Lower leg skin (tissue), 4 donors: Measurements from ENCODE around the gene GPC5. TPM values are rescaled to one million over a fixed set of nuclear protein-coding genes. Genes with fewer than 3 reads are reported as not detected.

Experiments
- DNase-seq, 2 donors: peaks; one replicate each; pipeline ENCODE4 v3.0.0-alpha.2; 2019; ENCODE audit warnings: low spot score in 2 of 2
- H3K4me3 ChIP-seq: fragments of 200-600 bp; sonication (generic); 2 replicates; pipeline ENCODE4 v1.5.1; 2017; ENCODE audit warnings: mild to moderate bottlenecking, low read depth; ENCODE audit not compliant: poor library complexity, severe bottlenecking
- CTCF ChIP-seq, 3 donors: fragments of 450-650 bp; IDR thresholded peaks; one replicate each; pipeline ENCODE4 v1.5.1; 2016; ENCODE audit warnings: antibody characterized with exemption in 3 of 3, mild to moderate bottlenecking in 3 of 3, moderate library complexity in 2 of 3
- POLR2A ChIP-seq, 2 donors: fragments of 450-650 bp; IDR thresholded peaks; one replicate each; pipeline ENCODE4 v1.6.1; 2016 to 2017; ENCODE audit warnings: antibody characterized with exemption in 2 of 2, mild to moderate bottlenecking in 1 of 2, moderate library complexity in 1 of 2
- WGBS, 2 donors: methylation state at CpG; one replicate each; pipeline ENCODE4 v1.1.5; 2018; 5-methylcytosine and 5-hydroxymethylcytosine counted together
- intact Hi-C: fragments of 100-400 bp; cut with DNase I; formaldehyde crosslinking; loops from one replicate; pipeline ENCODE4 v1.15.0; 2023; ENCODE audit warnings: low total_unique reads
- total RNA-seq, 4 donors: library from RNA; depleted of rRNA; stranded (reverse); fragments of >200 nt; gene quantifications; one replicate each; pipeline ENCODE4 v1.1.0, GENCODE V29; 2016

The GPC5 gene
- total RNA-seq, 4 donors from 2014 or later: 0.46 to 1.3 (median 0.82) TPM

DNA sequence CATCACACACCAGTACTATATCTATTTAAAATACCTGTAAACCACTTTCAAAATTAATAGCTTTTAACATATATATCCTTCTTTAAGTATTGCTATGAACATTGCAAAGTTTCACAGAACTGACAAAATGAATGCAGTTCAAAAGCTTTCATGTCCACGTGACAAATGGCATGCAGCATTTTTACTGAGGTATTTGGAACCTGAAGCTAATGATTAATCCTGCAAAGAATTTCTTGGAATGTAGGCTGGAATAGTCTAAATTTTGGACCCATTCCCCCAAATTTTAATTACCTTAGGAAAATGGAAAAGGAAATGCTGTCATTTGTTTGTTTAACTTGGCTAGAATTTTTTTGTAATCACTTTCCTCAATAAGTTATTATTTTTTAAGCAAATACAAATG is 1404.4 kb downstream of the GPC5 start:
- TF ChIP-seq CTCF (IDR thresholded peaks at IDR 0.05) (no peak), POLR2A (IDR thresholded peaks at IDR 0.05) (no peak)
- intact Hi-C loops: no loop called here
- DNase-seq: no peak
- 26 to 28% methylated on average over 1 of the region's 1 CpG for WGBS, 2 donors
- no peak overlapping the region for H3K4me3 ChIP-seq

DNA sequence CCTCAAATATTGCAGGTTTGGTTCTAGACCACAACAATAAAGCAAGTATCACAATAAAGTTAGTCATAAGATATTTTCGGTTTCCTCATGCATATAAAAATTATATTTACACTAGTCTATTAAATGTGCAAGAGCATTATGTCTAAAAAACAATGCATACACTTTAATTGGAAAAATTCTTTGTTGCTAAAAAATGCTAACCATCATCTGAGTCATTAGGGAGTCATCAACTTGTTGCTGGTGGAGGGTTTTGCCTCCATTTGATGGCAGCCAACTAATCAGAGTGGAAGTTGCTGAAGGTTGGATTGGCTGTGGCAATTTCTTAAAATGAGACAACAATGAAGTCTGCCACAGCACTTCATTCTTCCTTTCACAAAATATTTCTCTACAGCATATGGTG is 1405.9 kb downstream of the GPC5 start:
- no peak for TF ChIP-seq CTCF (IDR thresholded peaks at IDR 0.05)
- no peak for TF ChIP-seq POLR2A (IDR thresholded peaks at IDR 0.05)
- WGBS, 2 donors: 85 to 91% methylated on average over 1 of the region's 1 CpG
- H3K4me3 ChIP-seq: no peak overlapping the region
- intact Hi-C loops: no loop called here
- DNase-seq: no peak

DNA sequence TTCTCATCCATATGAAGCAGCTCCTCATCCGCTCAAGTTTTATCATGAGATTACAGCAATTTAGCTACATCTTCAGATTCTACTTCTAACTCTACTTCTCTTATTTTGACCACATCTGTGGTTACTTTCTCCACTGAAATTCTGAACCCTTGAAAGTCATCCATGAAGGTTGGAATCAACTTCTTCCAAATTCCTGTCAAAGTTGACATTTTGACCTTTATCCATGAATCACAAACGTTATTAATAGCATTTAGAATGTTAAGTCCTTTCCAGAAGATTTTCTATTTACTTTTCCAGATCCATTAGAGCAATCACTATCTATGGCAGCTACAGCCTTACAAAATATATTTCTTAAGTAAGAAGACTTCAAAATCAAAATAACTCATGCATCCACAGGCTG is 1406.5 kb downstream of the GPC5 start:
- DNase-seq: no peak
- intact Hi-C loops: no loop called here
- no peak overlapping the region for H3K4me3 ChIP-seq
- WGBS, 2 donors: 40 to 64% methylated on average over 2 of the region's 2 CpGs
- TF ChIP-seq CTCF (IDR thresholded peaks at IDR 0.05) (no peak), POLR2A (IDR thresholded peaks at IDR 0.05) (no peak)

- H3K4me3 ChIP-seq: no peak overlapping the region
- DNase-seq: no peak
- TF ChIP-seq POLR2A (IDR thresholded peaks at IDR 0.05): no peak
- TF ChIP-seq CTCF (IDR thresholded peaks at IDR 0.05): no peak
- intact Hi-C loops: no loop called here
Observed at GRCh38 chr13:92805766-92806165, 1407.3 kb downstream of the GPC5 start.

DNA sequence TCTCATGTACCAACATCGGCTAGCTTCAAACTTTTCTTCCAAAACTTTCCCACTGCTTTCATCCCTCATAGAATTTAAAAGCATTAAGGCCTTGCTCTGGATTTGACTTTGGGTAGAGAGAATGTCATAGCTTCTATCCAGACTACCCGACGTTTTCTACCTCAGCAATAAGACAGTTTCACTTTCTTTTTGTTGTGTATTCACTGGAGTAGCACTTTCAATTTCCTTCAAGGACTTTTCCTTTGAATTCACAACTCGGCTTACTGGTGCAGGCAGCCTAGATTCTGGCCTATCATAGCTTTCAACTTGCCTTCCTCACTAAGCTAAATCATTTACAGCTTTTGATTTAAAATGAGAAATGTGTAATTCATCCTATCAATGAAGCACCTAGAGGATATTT is 1407.8 kb downstream of the GPC5 start:
- intact Hi-C loops: no loop called here
- no peak for DNase-seq
- no peak overlapping the region for H3K4me3 ChIP-seq
- TF ChIP-seq POLR2A (IDR thresholded peaks at IDR 0.05) (no peak), CTCF (IDR thresholded peaks at IDR 0.05) (no peak)
- 40 to 47% methylated on average over 4 of the region's 4 CpGs for WGBS, 2 donors

GRCh38 chr13:92807353-92807752 is 1408.9 kb downstream of the GPC5 start:
- 13 to 19% methylated on average over 3 of the region's 3 CpGs for WGBS, 2 donors
- intact Hi-C loops: no loop called here
- H3K4me3 ChIP-seq: no peak overlapping the region
- TF ChIP-seq POLR2A (IDR thresholded peaks at IDR 0.05): no peak
- no peak for DNase-seq
